DND-41 (cell line): ENCODE results near the gene DHCR24.

ENCODE experiments used
- CTCF ChIP-seq: IDR thresholded peaks from 2 replicates; pipeline ENCODE4 v1.5.1; 2012; ENCODE audit warnings: borderline replicate concordance, low read length, moderate library complexity, mild to moderate bottlenecking; ENCODE audit not compliant: poor library complexity, severe bottlenecking; ENCODE audit errors: extremely low read depth
- EZH2 ChIP-seq: IDR thresholded peaks from 3 replicates; pipeline ENCODE4 v1.6.1; 2012; ENCODE audit warnings: borderline replicate concordance, low read depth, mild to moderate bottlenecking, moderate library complexity, low read length, inconsistent platforms; ENCODE audit not compliant: severe bottlenecking

- TF ChIP-seq CTCF (no peak), EZH2 (no peak)
These were observed 10.2 kb downstream of the DHCR24 start for GRCh38 chr1:54876814-54877213.
